HepG2 (cell line): Measurements from ENCODE around the gene SPNS3. TPM values are rescaled to one million over a fixed set of nuclear protein-coding genes. Genes with fewer than 3 reads are reported as not detected.

ENCODE experiments used
- ATAC-seq: fragments of 200-7000 bp; cut with Tn5 transposase; 3 replicates; pipeline ENCODE4 v1.9.1; 2020; ENCODE audit warnings: mild to moderate bottlenecking, moderate library complexity
- BruUV-seq: library from RNA; stranded (reverse); fragments of 400-500 nt; replicated peaks from 2 replicates; lab custom pipeline; 2021; lab: Mats Ljungman, UMichigan
- CTCF ChIA-PET: fragments of 300-600 bp; formaldehyde crosslinking; extraction: SDS; loops from one replicate; lab custom pipeline; 2021; ENCODE audit warnings: low total read pairs, inconsistent platforms, low intra/inter-chr PET ratio; lab: Yijun Ruan, JAX
- POLR2A ChIA-PET: fragments of 350-600 bp; sonication (Branson Sonifier 250); formaldehyde crosslinking; loops from one replicate; lab custom pipeline; 2020; ENCODE audit warnings: antibody characterized with exemption, inconsistent platforms; lab: Yijun Ruan, JAX
- DNase-seq: peaks from one replicate; pipeline ENCODE4 v3.0.0-alpha.2; 2015; ENCODE audit warnings: low spot score
- FAIRE-seq: peaks from 3 replicates; lab custom pipeline; 2011; peaks lifted over from hg19 to GRCh38; lab: Jason Lieb, UNC
- H2AFZ ChIP-seq: one replicate; pipeline ENCODE4 v1.6.1; 2011; ENCODE audit warnings: low read length, inconsistent platforms
- H3K27ac ChIP-seq: fragments of 300-600 bp; 3 replicates; pipeline ENCODE4 v1.8.0; 2011; ENCODE audit warnings: mixed run types, mild to moderate bottlenecking, mixed read lengths, low read length, inconsistent platforms; ENCODE audit not compliant: insufficient read depth; ENCODE audit errors: extremely low read length
- H3K27me3 ChIP-seq, 2 experiments: fragments of 200-600 bp in 1 of 2; 2 replicates in 1 of 2; 3 replicates in 1 of 2; pipeline versions ENCODE4 v1.6.0 to v1.8.0; 2011; ENCODE audit warnings: low read length in 2 of 2, mild to moderate bottlenecking in 2 of 2, moderate library complexity in 2 of 2, inconsistent platforms in 1 of 2; ENCODE audit not compliant: insufficient read depth in 2 of 2, control insufficient read depth in 1 of 2
- H3K36me3 ChIP-seq, 2 experiments: fragments of 200-600 bp in 1 of 2; replicated peaks in 1 of 2; 2 replicates in 1 of 2; 3 replicates in 1 of 2; pipeline versions ENCODE4 v1.5.1 to v1.8.0; 2011; ENCODE audit warnings: low read length in 2 of 2, inconsistent platforms in 1 of 2; ENCODE audit not compliant: insufficient read depth in 2 of 2, control insufficient read depth in 1 of 2
- H3K4me1 ChIP-seq: 2 replicates; pipeline ENCODE4 v1.5.1; 2012; ENCODE audit warnings: low read length, inconsistent platforms; ENCODE audit not compliant: insufficient read depth
- H3K4me2 ChIP-seq: 2 replicates; pipeline ENCODE4 v1.6.0; 2011; ENCODE audit warnings: low read depth, low read length, inconsistent platforms
- H3K4me3 ChIP-seq, 3 experiments: fragments of 200-600 bp in 1 of 3; sonication (generic), shearing (Covaris generic) in 1 of 3; replicated peaks in 1 of 3; 2 replicates each; pipeline ENCODE4 v1.5.1; 2011 to 2016; ENCODE audit warnings: low read length in 3 of 3, inconsistent platforms in 2 of 3, low read depth in 2 of 3, mild to moderate bottlenecking in 2 of 3, control low read depth in 1 of 3, mixed read lengths in 1 of 3; ENCODE audit not compliant: insufficient read depth in 1 of 3
- H3K79me2 ChIP-seq: one replicate; pipeline ENCODE4 v1.6.1; 2011; ENCODE audit warnings: low read length, inconsistent platforms; ENCODE audit not compliant: insufficient read depth
- H3K9ac ChIP-seq: 2 replicates; pipeline ENCODE4 v1.6.0; 2011; ENCODE audit warnings: mild to moderate bottlenecking, low read depth, low read length, inconsistent platforms; ENCODE audit not compliant: insufficient read depth
- H3K9me3 ChIP-seq: 2 replicates; pipeline ENCODE4 v1.5.1; 2012; ENCODE audit warnings: mild to moderate bottlenecking, low read length
- H4K20me1 ChIP-seq: 2 replicates; pipeline ENCODE4 v1.6.0; 2011; ENCODE audit warnings: inconsistent platforms, mild to moderate bottlenecking, low read length, moderate library complexity; ENCODE audit not compliant: insufficient read depth
- ASH2L ChIP-seq: fragments of 300-600, 200-600 bp; sonication (generic); IDR thresholded peaks from 2 replicates; pipeline ENCODE4 v1.7.0; 2017; ENCODE audit warnings: low read depth, mild to moderate bottlenecking, moderate library complexity, mixed read lengths, low read length; ENCODE audit not compliant: insufficient read length
- ATF7-NPFF ChIP-seq: sonication (generic); formaldehyde crosslinking; IDR thresholded peaks from 2 replicates; pipeline ENCODE4 v1.8.1; 2023; ENCODE audit warnings: mild to moderate bottlenecking, low read depth, missing genetic modification reagents, moderate library complexity
- EED ChIP-seq: sonication (generic); formaldehyde crosslinking; IDR thresholded peaks from 2 replicates; pipeline ENCODE4 v1.5.0; 2020; ENCODE audit warnings: mild to moderate bottlenecking, missing genetic modification reagents
- FOSL2 ChIP-seq: sonication (generic); formaldehyde crosslinking; IDR thresholded peaks from 2 replicates; pipeline ENCODE4 v1.4.0; 2020; ENCODE audit warnings: missing genetic modification reagents
- REL ChIP-seq: sonication (generic); formaldehyde crosslinking; conservative IDR thresholded peaks from 2 replicates; pipeline ENCODE4 v1.8.0; 2022; ENCODE audit warnings: mild to moderate bottlenecking, missing genetic modification reagents, moderate library complexity
- RNF219 ChIP-seq: sonication (generic); formaldehyde crosslinking; IDR thresholded peaks from 2 replicates; pipeline ENCODE4 v1.5.0; 2020; ENCODE audit warnings: mild to moderate bottlenecking, missing genetic modification reagents
- SATB2 ChIP-seq: sonication (generic); formaldehyde crosslinking; IDR thresholded peaks from 2 replicates; pipeline ENCODE4 v1.5.0; 2020; ENCODE audit warnings: missing genetic modification reagents
- STAG1 ChIP-seq: sonication (generic); formaldehyde crosslinking; IDR thresholded peaks from 2 replicates; pipeline ENCODE4 v1.4.0; 2020; ENCODE audit warnings: missing genetic modification reagents
- ZNF281 ChIP-seq: sonication (generic); formaldehyde crosslinking; IDR thresholded peaks from 2 replicates; pipeline ENCODE4 v1.4.0; 2020; ENCODE audit warnings: missing genetic modification reagents, borderline replicate concordance
- ZNF292 ChIP-seq: sonication (generic); formaldehyde crosslinking; IDR thresholded peaks from 2 replicates; pipeline ENCODE4 v1.8.1; 2022; ENCODE audit warnings: mild to moderate bottlenecking, low read depth, missing genetic modification reagents, borderline replicate concordance
- ZNF761 ChIP-seq: sonication (generic); formaldehyde crosslinking; conservative IDR thresholded peaks from 2 replicates; pipeline ENCODE4 v1.4.0; 2020; ENCODE audit warnings: mild to moderate bottlenecking, missing genetic modification reagents
- WGBS: methylation state at CpG from one replicate; pipeline ENCODE4 v1.1.6; 2017; ENCODE audit warnings: low lambda C conversion rate; 5-methylcytosine and 5-hydroxymethylcytosine counted together
- in situ Hi-C: cut with HindIII; loops from 2 replicates; pipeline ENCODE4 v1.10.0; 2017; ENCODE audit warnings: low pct_unique_long_range_greater_than_20kb; ENCODE audit not compliant: extremely low pct_ligation_motif_present
- intact Hi-C: fragments of 100-400 bp; cut with micrococcal nuclease; formaldehyde crosslinking; loops from one replicate; pipeline ENCODE4 v1.10.0; 2022; ENCODE audit not compliant: unreplicated experiment
- polyA plus RNA-seq, 8 experiments: library from polyadenylated mRNA; depleted of rRNA in 3 of 8; stranded (reverse) in 7 of 8; unstranded in 1 of 8; fragments of >200 nt; fragmentation: Illumina TruSeq in 4 of 8; extraction: Trizol in 4 of 8; gene quantifications; 2 replicates each; pipeline versions ENCODE4 v1.2.1 to v1.2.3, GENCODE V29; 2011 to 2016; ENCODE audit warnings: low read depth in 4 of 8, missing spikeins in 1 of 8, mixed read lengths in 1 of 8; ENCODE audit not compliant: insufficient read depth in 1 of 8
- total RNA-seq, 5 experiments: library from RNA; depleted of rRNA; stranded (reverse); fragments of >200 nt; fragmentation: Illumina TruSeq; extraction: Trizol; gene quantifications; 2 replicates each; pipeline ENCODE4 v1.2.3, GENCODE V29; 2016; ENCODE audit warnings: low read depth in 1 of 5
- TF ChIP-seq, protein P1 (sequence below): sonication (generic); formaldehyde crosslinking; IDR thresholded peaks from 2 replicates; pipeline ENCODE4 v1.5.0; 2020; ENCODE audit warnings: missing genetic modification reagents
- TF ChIP-seq, protein P2 (sequence below): sonication (generic); formaldehyde crosslinking; IDR thresholded peaks from 2 replicates; pipeline ENCODE4 v1.4.0; 2020; ENCODE audit warnings: missing genetic modification reagents
- TF ChIP-seq, protein P3 (sequence below): sonication (generic); formaldehyde crosslinking; IDR thresholded peaks from 2 replicates; pipeline ENCODE4 v1.8.1; 2023; ENCODE audit warnings: missing genetic modification reagents, mild to moderate bottlenecking, borderline replicate concordance

SPNS3 gene
- total and polyA plus RNA-seq, 2 of the 13 experiments (the other 11 are each of a cell fraction or from before 2014, with no cell fraction given) = not detected

DNA sequence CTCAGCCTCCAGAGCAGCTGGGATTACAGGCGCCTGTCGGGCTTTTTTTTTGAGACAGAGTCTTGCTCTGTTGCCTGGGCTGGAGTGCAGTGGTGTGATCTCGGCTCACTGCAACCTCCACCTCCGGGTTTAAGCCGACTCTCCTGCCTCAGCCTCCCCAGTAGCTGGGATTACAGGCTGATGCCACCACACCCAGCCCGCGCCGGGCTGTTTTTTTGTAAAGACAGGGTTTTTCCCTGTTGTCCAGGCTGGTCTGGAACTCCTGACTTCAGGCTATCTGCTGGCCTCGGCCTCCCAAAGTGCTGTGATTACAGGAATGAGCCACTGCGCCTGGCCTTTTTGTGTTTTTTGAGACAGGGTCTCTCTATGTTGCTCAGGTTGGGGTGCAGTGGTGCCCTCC, 27.4 kb upstream of the SPNS3 start:
- Histone ChIP-seq H3K9me3 (no peaks in the 10 kb centered on the region), H3K27me3 (no peaks in the 10 kb centered on the region), H3K4me3 (no peak overlapping the region), H3K27ac (no peak overlapping the region), H3K79me2 (no peaks in the 10 kb centered on the region), H3K4me1 (peaks cover 18% of the 10 kb centered on the region), H4K20me1 (no peaks in the 10 kb centered on the region), H3K9ac (no peak overlapping the region), H2AFZ (no peak overlapping the region), H3K4me2 (no peak overlapping the region), H3K36me3 (no peaks in the 10 kb centered on the region)
- in situ Hi-C loops = no loop called here
- no peak for TF ChIP-seq ATF7-NPFF
- TF ChIP-seq, protein P1, sequence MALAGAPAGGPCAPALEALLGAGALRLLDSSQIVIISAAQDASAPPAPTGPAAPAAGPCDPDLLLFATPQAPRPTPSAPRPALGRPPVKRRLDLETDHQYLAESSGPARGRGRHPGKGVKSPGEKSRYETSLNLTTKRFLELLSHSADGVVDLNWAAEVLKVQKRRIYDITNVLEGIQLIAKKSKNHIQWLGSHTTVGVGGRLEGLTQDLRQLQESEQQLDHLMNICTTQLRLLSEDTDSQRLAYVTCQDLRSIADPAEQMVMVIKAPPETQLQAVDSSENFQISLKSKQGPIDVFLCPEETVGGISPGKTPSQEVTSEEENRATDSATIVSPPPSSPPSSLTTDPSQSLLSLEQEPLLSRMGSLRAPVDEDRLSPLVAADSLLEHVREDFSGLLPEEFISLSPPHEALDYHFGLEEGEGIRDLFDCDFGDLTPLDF (CRISPR knock-in tag) = no peak
- TF ChIP-seq ASH2L = no peak
- TF ChIP-seq ZNF292 (CRISPR knock-in tag) = no peak
- no peak for TF ChIP-seq FOSL2 (CRISPR knock-in tag)
- TF ChIP-seq, protein P2, sequence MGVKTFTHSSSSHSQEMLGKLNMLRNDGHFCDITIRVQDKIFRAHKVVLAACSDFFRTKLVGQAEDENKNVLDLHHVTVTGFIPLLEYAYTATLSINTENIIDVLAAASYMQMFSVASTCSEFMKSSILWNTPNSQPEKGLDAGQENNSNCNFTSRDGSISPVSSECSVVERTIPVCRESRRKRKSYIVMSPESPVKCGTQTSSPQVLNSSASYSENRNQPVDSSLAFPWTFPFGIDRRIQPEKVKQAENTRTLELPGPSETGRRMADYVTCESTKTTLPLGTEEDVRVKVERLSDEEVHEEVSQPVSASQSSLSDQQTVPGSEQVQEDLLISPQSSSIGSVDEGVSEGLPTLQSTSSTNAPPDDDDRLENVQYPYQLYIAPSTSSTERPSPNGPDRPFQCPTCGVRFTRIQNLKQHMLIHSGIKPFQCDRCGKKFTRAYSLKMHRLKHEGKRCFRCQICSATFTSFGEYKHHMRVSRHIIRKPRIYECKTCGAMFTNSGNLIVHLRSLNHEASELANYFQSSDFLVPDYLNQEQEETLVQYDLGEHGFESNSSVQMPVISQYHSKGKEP (CRISPR knock-in tag) = no peak
- no peak for TF ChIP-seq EED (CRISPR knock-in tag)
- no peak for TF ChIP-seq STAG1 (CRISPR knock-in tag)
- TF ChIP-seq, protein P3, sequence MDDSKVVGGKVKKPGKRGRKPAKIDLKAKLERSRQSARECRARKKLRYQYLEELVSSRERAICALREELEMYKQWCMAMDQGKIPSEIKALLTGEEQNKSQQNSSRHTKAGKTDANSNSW (CRISPR knock-in tag) = no peak
- TF ChIP-seq ZNF761 (CRISPR knock-in tag) = no peak
- no peak for TF ChIP-seq SATB2 (CRISPR knock-in tag)
- TF ChIP-seq REL = no peak
- TF ChIP-seq RNF219 (CRISPR knock-in tag) = no peak
- no peak for TF ChIP-seq ZNF281 (CRISPR knock-in tag)
- POLR2A ChIA-PET = no interaction called here
- intact Hi-C loops = no loop called here
- CTCF ChIA-PET = no interaction called here
- DNase-seq (no peak), ATAC-seq (no peak), FAIRE-seq (no peak)
- WGBS = 71% methylated on average over 10 of the region's 10 CpGs
- no TSS peak for BruUV-seq
